H1 (cell line): ENCODE measurements around the gene GTF2H3. TPM values are rescaled to one million over a fixed set of nuclear protein-coding genes. Genes with fewer than 3 reads are reported as not detected.

Source experiments
- CTCF ChIA-PET: fragments of 300-600 bp; sonication (Branson Sonifier 250); formaldehyde crosslinking; loops from one replicate; lab custom pipeline; 2021; ENCODE audit not compliant: partially characterized antibody; lab: Charles Lee
- POLR2A ChIA-PET: fragments of 300-600 bp; sonication (Branson Sonifier 250); formaldehyde crosslinking; loops from one replicate; lab custom pipeline; 2021; ENCODE audit warnings: inconsistent platforms; ENCODE audit not compliant: partially characterized antibody; lab: Charles Lee
- DNase-seq, 2 experiments: peaks; one replicate each; pipeline versions ENCODE4 v3.0.0 to v3.0.0-alpha.2; 2010 to 2022; ENCODE audit warnings: low spot score in 2 of 2, low read depth in 1 of 2, mixed read lengths in 1 of 2
- FAIRE-seq: peaks from 2 replicates; lab custom pipeline; 2011; peaks lifted over from hg19 to GRCh38; lab: Jason Lieb, UNC
- H2AFZ ChIP-seq: 2 replicates; pipeline ENCODE4 v1.8.1; 2012; ENCODE audit warnings: low read length, inconsistent platforms
- H2AK5ac ChIP-seq: 2 replicates; pipeline ENCODE4 v1.6.1; 2013; ENCODE audit warnings: low read depth, low read length
- H2BK120ac ChIP-seq: replicated peaks from 2 replicates; pipeline ENCODE3; 2013; ENCODE audit warnings: low read depth, low read length, inconsistent platforms
- H2BK12ac ChIP-seq: 2 replicates; pipeline ENCODE4 v1.6.1; 2013; ENCODE audit warnings: low read depth, low read length
- H2BK15ac ChIP-seq: 2 replicates; pipeline ENCODE4 v1.6.1; 2013; ENCODE audit warnings: low read length
- H2BK20ac ChIP-seq: 2 replicates; pipeline ENCODE4 v1.6.1; 2013; ENCODE audit warnings: low read length
- H2BK5ac ChIP-seq: 2 replicates; pipeline ENCODE4 v1.6.1; 2013; ENCODE audit warnings: low read depth, low read length
- H3K14ac ChIP-seq: 2 replicates; pipeline ENCODE4 v1.6.1; 2013; ENCODE audit warnings: inconsistent platforms; ENCODE audit not compliant: insufficient read length
- H3K18ac ChIP-seq: 2 replicates; pipeline ENCODE4 v1.6.1; 2013; ENCODE audit warnings: low read length; ENCODE audit errors: extremely low read depth
- H3K23ac ChIP-seq: 2 replicates; pipeline ENCODE4 v1.6.1; 2013; ENCODE audit warnings: inconsistent platforms; ENCODE audit not compliant: insufficient read length
- H3K23me2 ChIP-seq: 2 replicates; pipeline ENCODE4 v1.6.1; 2013; ENCODE audit warnings: low read depth, low read length
- H3K27ac ChIP-seq: 2 replicates; pipeline ENCODE4 v1.6.1; 2011; ENCODE audit warnings: low read depth, low read length, inconsistent platforms
- H3K27me3 ChIP-seq, 4 experiments: replicated peaks in 1 of 4; 1 replicate in 1 of 4; 2 replicates in 3 of 4; pipeline versions ENCODE4 v1.6.1 to v1.8.1; 2011 to 2013; ENCODE audit warnings: low read length in 3 of 4, mild to moderate bottlenecking in 3 of 4, inconsistent platforms in 2 of 4, mixed read lengths in 2 of 4, moderate library complexity in 1 of 4; ENCODE audit not compliant: control insufficient read depth in 3 of 4, insufficient read depth in 3 of 4; ENCODE audit errors: extremely low read depth in 1 of 4
- H3K36me3 ChIP-seq, 4 experiments: 2 replicates each; pipeline versions ENCODE4 v1.6.1 to v1.8.1; 2011 to 2013; ENCODE audit warnings: mild to moderate bottlenecking in 4 of 4, low read length in 3 of 4, moderate library complexity in 2 of 4, control low read depth in 1 of 4, inconsistent platforms in 1 of 4; ENCODE audit not compliant: insufficient read depth in 4 of 4, control insufficient read depth in 2 of 4
- H3K4ac ChIP-seq: replicated peaks from 2 replicates; pipeline ENCODE3; 2013; ENCODE audit warnings: low read length, low read depth, mixed read lengths, inconsistent platforms; ENCODE audit not compliant: insufficient read length
- H3K4me1 ChIP-seq, 4 experiments: replicated peaks in 1 of 4; 1 replicate in 1 of 4; 2 replicates in 3 of 4; pipeline versions ENCODE4 v1.6.1 to v1.8.1; 2011 to 2013; ENCODE audit warnings: low read length in 3 of 4, inconsistent platforms in 2 of 4, mixed read lengths in 1 of 4; ENCODE audit not compliant: insufficient read depth in 4 of 4, control insufficient read depth in 3 of 4
- H3K4me2 ChIP-seq, 2 experiments: 2 replicates each; pipeline versions ENCODE4 v1.6.1 to v1.8.1; 2011 to 2013; ENCODE audit warnings: low read depth in 2 of 2, low read length in 2 of 2, control low read depth in 1 of 2, inconsistent platforms in 1 of 2, mild to moderate bottlenecking in 1 of 2; ENCODE audit not compliant: insufficient read depth in 1 of 2
- H3K4me3 ChIP-seq, 4 experiments: fragments of 200-600, 300-600 bp in 1 of 4; sonication (generic), shearing (Covaris generic), sonication (Bioruptor Twin) in 1 of 4; 2 replicates each; pipeline versions ENCODE4 v1.5.1 to v1.8.1; 2011 to 2016; ENCODE audit warnings: low read length in 4 of 4, low read depth in 3 of 4, control low read depth in 2 of 4, inconsistent platforms in 2 of 4, mild to moderate bottlenecking in 2 of 4, mixed read lengths in 1 of 4, moderate library complexity in 1 of 4; ENCODE audit not compliant: insufficient read depth in 2 of 4; ENCODE audit errors: extremely low read depth in 1 of 4
- H3K56ac ChIP-seq: replicated peaks from 2 replicates; pipeline ENCODE3; 2013; ENCODE audit warnings: low read depth, mild to moderate bottlenecking, mixed read lengths, low read length, inconsistent platforms; ENCODE audit not compliant: insufficient read length
- H3K79me1 ChIP-seq: 2 replicates; pipeline ENCODE4 v1.6.1; 2013; ENCODE audit warnings: low read depth, low read length, control low read depth
- H3K79me2 ChIP-seq, 2 experiments: 2 replicates each; pipeline versions ENCODE4 v1.6.1 to v1.8.1; 2012 to 2013; ENCODE audit warnings: low read length in 2 of 2, mild to moderate bottlenecking in 2 of 2, inconsistent platforms in 1 of 2; ENCODE audit not compliant: insufficient read depth in 2 of 2, control insufficient read depth in 1 of 2
- H3K9ac ChIP-seq, 4 experiments: replicated peaks in 1 of 4; 1 replicate in 1 of 4; 2 replicates in 3 of 4; pipeline versions ENCODE4 v1.6.1 to v1.8.1; 2011 to 2013; ENCODE audit warnings: low read depth in 3 of 4, low read length in 3 of 4, control low read depth in 2 of 4, mild to moderate bottlenecking in 2 of 4, moderate library complexity in 2 of 4, inconsistent platforms in 1 of 4; ENCODE audit errors: extremely low read depth in 1 of 4
- H3K9me3 ChIP-seq, 2 experiments: 2 replicates each; pipeline versions ENCODE4 v1.6.1 to v1.8.1; 2012 to 2013; ENCODE audit warnings: mild to moderate bottlenecking in 2 of 2, moderate library complexity in 2 of 2, control low read depth in 1 of 2, inconsistent platforms in 1 of 2, low read depth in 1 of 2, low read length in 1 of 2, mixed read lengths in 1 of 2; ENCODE audit not compliant: insufficient read depth in 2 of 2
- H4K20me1 ChIP-seq, 2 experiments: replicated peaks in 1 of 2; 2 replicates each; pipeline versions ENCODE3 to v1.8.1; 2011 to 2013; ENCODE audit warnings: inconsistent platforms in 2 of 2, low read length in 2 of 2, mild to moderate bottlenecking in 1 of 2; ENCODE audit not compliant: insufficient read depth in 2 of 2, control insufficient read depth in 1 of 2
- H4K5ac ChIP-seq: 2 replicates; pipeline ENCODE4 v1.6.1; 2013; ENCODE audit warnings: low read length, low read depth, mixed read lengths, inconsistent platforms; ENCODE audit not compliant: insufficient read length
- H4K8ac ChIP-seq: 2 replicates; pipeline ENCODE4 v1.8.0; 2013; ENCODE audit warnings: mild to moderate bottlenecking, moderate library complexity, low read length, inconsistent platforms; ENCODE audit not compliant: insufficient read depth; ENCODE audit errors: extremely low read depth
- H4K91ac ChIP-seq: replicated peaks from 2 replicates; pipeline ENCODE3; 2013; ENCODE audit warnings: low read length, mixed read lengths, inconsistent platforms; ENCODE audit not compliant: insufficient read length
- BRCA1 ChIP-seq: IDR thresholded peaks from 2 replicates; pipeline ENCODE4 v1.6.1; 2012; ENCODE audit warnings: low read depth, low read length, improper control_type of control experiment
- SUZ12 ChIP-seq: fragments of 200-600 bp; sonication (generic); IDR thresholded peaks from 2 replicates; pipeline ENCODE4 v1.6.1; 2012; ENCODE audit warnings: mild to moderate bottlenecking, inconsistent platforms, low read length, moderate library complexity, mixed read lengths
- WGBS, 2 experiments: shearing (Covaris generic) in 1 of 2; methylation state at CpG; one replicate each; pipeline versions ENCODE4 v1.1.6 to v1.1.7; 2013 to 2015; ENCODE audit warnings: low lambda C conversion rate in 2 of 2, mixed read lengths in 2 of 2, inconsistent platforms in 1 of 2, low coverage in 1 of 2, missing lambda C conversion rate in 1 of 2; ENCODE audit not compliant: insufficient replicate concordance in 2 of 2, insufficient coverage in 1 of 2, insufficient read length in 1 of 2; ENCODE audit errors: extremely low coverage in 1 of 2, missing lambda C conversion rate in 1 of 2; 5-methylcytosine and 5-hydroxymethylcytosine counted together
- polyA plus RNA-seq, 7 experiments: library from polyadenylated mRNA; depleted of rRNA in 3 of 7; stranded (reverse) in 5 of 7; unstranded in 2 of 7; fragments of >200 nt in 5 of 7; fragments of 200-250 nt in 2 of 7; gene quantifications; 1 replicate in 5 of 7; 2 replicates in 1 of 7; 4 replicates in 1 of 7; pipeline versions ENCODE4 v1.2.1 to v1.2.3, GENCODE V29; 2011 to 2013; ENCODE audit warnings: missing spikeins in 2 of 7, mixed read lengths in 2 of 7
- total RNA-seq: library from RNA; stranded (reverse); fragmentation: NEBNext Ultra II Directional; extraction: Animal tissue kit (Norgen Biotek cat#: 25700); gene quantifications from 2 replicates; pipeline ENCODE4 v1.2.1, GENCODE V29; 2021

Gene GTF2H3
- total and polyA plus RNA-seq, 2 of the 8 experiments (the other 6 are each of a cell fraction or from before 2014, with no cell fraction given): 21.0 to 32.1 TPM

DNA sequence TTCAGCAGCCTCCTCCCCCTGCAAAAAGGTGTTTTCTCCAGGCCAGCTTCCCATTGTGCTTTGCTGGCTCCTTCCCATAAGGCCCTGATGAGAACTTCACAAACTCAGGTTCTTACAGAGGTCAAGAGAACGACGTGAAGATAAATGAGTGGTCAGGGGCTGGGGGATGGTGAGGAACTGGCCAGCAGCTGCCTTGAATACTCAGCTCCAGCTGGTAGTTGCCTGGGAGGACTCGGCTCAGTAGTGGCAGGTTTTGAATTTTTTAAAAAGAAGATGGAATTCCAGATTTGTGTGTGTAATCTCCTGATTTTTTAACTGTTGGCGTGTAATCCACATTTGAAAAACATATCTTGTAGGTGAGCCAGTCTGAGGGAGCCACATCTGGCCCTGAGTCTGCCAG, 25.9 kb upstream of the GTF2H3 start:
- POLR2A ChIA-PET: no interaction called here

More for the DNA sequence above, 25.9 kb upstream of the GTF2H3 start:
- Histone ChIP-seq H3K79me2 (peaks cover 17 to 39% of the 10 kb centered on the region in 2 experiments), H4K91ac (no peak overlapping the region), H3K36me3 (peaks cover 44 to 77% (median 69%) of the 10 kb centered on the region in 4 experiments), H2BK120ac (no peak overlapping the region), H3K27me3 (no peaks in the 10 kb centered on the region), H2BK15ac (no peak overlapping the region), H2BK5ac (no peak overlapping the region), H3K18ac (no peak overlapping the region), H3K14ac (no peak overlapping the region), H2BK12ac (no peak overlapping the region), H3K4me3 (no peak overlapping the region), H3K79me1 (peaks cover 4% of the 10 kb centered on the region; the same call in 1 of the 2 replicates), H3K4me1 (peaks cover 0 to 1% (median 0%) of the 10 kb centered on the region in 4 experiments; a peak in 1 of 7 replicates), H3K4ac (no peak overlapping the region), H3K9me3 (no peaks in the 10 kb centered on the region), H3K56ac (no peak overlapping the region), H3K4me2 (no peak overlapping the region)
- CTCF ChIA-PET: no interaction called here
- DNase-seq: no peak
- WGBS, 2 experiments: 92% methylated on average over 4 of the region's 4 CpGs; no CpG with 5 or more reads in 1 of the 2 experiments
- FAIRE-seq: no peak
- no peak for TF ChIP-seq BRCA1
- no peak for TF ChIP-seq SUZ12
- TF ChIP-seq, all 59 proteins: peak for 0
- Histone ChIP-seq H3K23ac (no peak overlapping the region), H2BK20ac (no peak overlapping the region), H4K5ac (no peak overlapping the region), H3K27ac (no peak overlapping the region), H2AK5ac (no peak overlapping the region), H3K23me2 (peaks cover 4% of the 10 kb centered on the region), H4K20me1 (peaks cover 3 to 10% of the 10 kb centered on the region in 2 experiments), H2AFZ (no peak overlapping the region), H4K8ac (no peak overlapping the region; the same call in 1 of the 2 replicates), H3K9ac (no peak overlapping the region)
